GM23338 (cell line): Measurements from ENCODE around the gene MYO3B. TPM values are rescaled to one million over a fixed set of nuclear protein-coding genes. Genes with fewer than 3 reads are reported as not detected.

Source experiments
- ATAC-seq: fragments of 200-7000 bp; cut with Tn5 transposase; 3 replicates; pipeline ENCODE4 v1.9.1; 2020
- DNase-seq: peaks from one replicate; pipeline ENCODE4 v3.0.0-alpha.2; 2015; ENCODE audit warnings: low spot score
- H2AFZ ChIP-seq: fragments of 200-600 bp; sonication (generic); 2 replicates; pipeline ENCODE4 v1.8.0; 2016; ENCODE audit warnings: antibody characterized with exemption, mild to moderate bottlenecking, moderate library complexity
- H3F3A ChIP-seq: fragments of 200-600 bp; sonication (generic); replicated peaks from 2 replicates; pipeline ENCODE4 v1.8.0; 2017; ENCODE audit warnings: antibody characterized with exemption, mixed run types, low read depth
- H3K27ac ChIP-seq: fragments of 200-600 bp; sonication (generic); 2 replicates; pipeline ENCODE4 v1.6.1; 2016; ENCODE audit warnings: low read depth
- H3K27me3 ChIP-seq: fragments of 200-600 bp; sonication (generic); 2 replicates; pipeline ENCODE4 v1.8.0; 2016; ENCODE audit warnings: mild to moderate bottlenecking, mixed run types, moderate library complexity; ENCODE audit not compliant: insufficient read depth
- H3K36me3 ChIP-seq: fragments of 200-600 bp; sonication (generic); 2 replicates; pipeline ENCODE4 v1.8.0; 2016; ENCODE audit warnings: mild to moderate bottlenecking; ENCODE audit not compliant: insufficient read depth
- H3K4me1 ChIP-seq: fragments of 200-600 bp; sonication (generic); 2 replicates; pipeline ENCODE4 v1.8.0; 2016; ENCODE audit warnings: mild to moderate bottlenecking, moderate library complexity; ENCODE audit not compliant: insufficient read depth
- H3K4me2 ChIP-seq: fragments of 200-600 bp; sonication (generic); 2 replicates; pipeline ENCODE4 v1.7.1; 2017; ENCODE audit warnings: mixed run types
- H3K4me3 ChIP-seq: fragments of 200-600 bp; sonication (generic); 2 replicates; pipeline ENCODE4 v1.6.1; 2016; ENCODE audit warnings: mixed run types
- H3K79me2 ChIP-seq: fragments of 200-600 bp; sonication (generic); replicated peaks from 2 replicates; pipeline ENCODE4 v1.8.0; 2017; ENCODE audit warnings: mild to moderate bottlenecking; ENCODE audit not compliant: insufficient read depth
- H3K9me2 ChIP-seq: fragments of 200-600 bp; sonication (generic); 2 replicates; pipeline ENCODE4 v1.8.0; 2017; ENCODE audit not compliant: insufficient read depth
- H4K20me1 ChIP-seq: fragments of 200-600 bp; sonication (generic); replicated peaks from 2 replicates; pipeline ENCODE4 v1.8.0; 2017; ENCODE audit warnings: mild to moderate bottlenecking; ENCODE audit not compliant: insufficient read depth
- H3K27ac Mint-ChIP-seq: 2 replicates; pipeline ENCODE4 v1.8.0; 2020; ENCODE audit warnings: inconsistent platforms, mild to moderate bottlenecking, moderate library complexity, mixed read lengths
- H3K27me3 Mint-ChIP-seq: 3 replicates; pipeline ENCODE4 v1.8.0; 2022; ENCODE audit warnings: low read depth, mild to moderate bottlenecking, moderate library complexity, mixed read lengths, inconsistent platforms; ENCODE audit not compliant: insufficient read depth, poor library complexity
- H3K36me3 Mint-ChIP-seq: 3 replicates; pipeline ENCODE4 v1.8.0; 2021; ENCODE audit warnings: low read depth, mild to moderate bottlenecking, inconsistent platforms, moderate library complexity, mixed read lengths
- H3K4me1 Mint-ChIP-seq: 3 replicates; pipeline ENCODE4 v1.8.0; 2020; ENCODE audit warnings: mild to moderate bottlenecking, inconsistent platforms, mixed read lengths
- H3K4me3 Mint-ChIP-seq: 3 replicates; pipeline ENCODE4 v1.8.0; 2021; ENCODE audit warnings: moderate library complexity, mild to moderate bottlenecking, inconsistent platforms, mixed read lengths
- H3K9me3 Mint-ChIP-seq: 3 replicates; pipeline ENCODE4 v1.8.0; 2020; ENCODE audit warnings: moderate library complexity, mild to moderate bottlenecking, inconsistent platforms, mixed read lengths
- CREB1 ChIP-seq: fragments of 250-450 bp; sonication (Bioruptor Pico); IDR thresholded peaks from 2 replicates; pipeline ENCODE4 v1.5.0; 2020; ENCODE audit warnings: low read depth, mild to moderate bottlenecking, moderate library complexity
- EZH2 ChIP-seq: fragments of 200-600 bp; sonication (generic); IDR thresholded peaks from one replicate; pipeline ENCODE4 v1.8.0; 2017; ENCODE audit warnings: antibody characterized with exemption, mild to moderate bottlenecking, low read depth; ENCODE audit not compliant: unreplicated experiment
- EZH2phosphoT487 ChIP-seq: fragments of 200-600 bp; sonication (generic); IDR thresholded peaks from one replicate; pipeline ENCODE4 v1.8.1; 2018; ENCODE audit warnings: antibody characterized with exemption; ENCODE audit not compliant: unreplicated experiment
- JUNB ChIP-seq: IDR thresholded peaks from one replicate; pipeline ENCODE4 v1.6.1; 2016; ENCODE audit warnings: antibody characterized with exemption; ENCODE audit not compliant: unreplicated experiment
- NANOG ChIP-seq: IDR thresholded peaks from 2 replicates; pipeline ENCODE4 v1.6.1; 2016; ENCODE audit warnings: antibody characterized with exemption, borderline replicate concordance
- POLR2AphosphoS5 ChIP-seq: IDR thresholded peaks from 2 replicates; pipeline ENCODE4 v1.6.1; 2016; ENCODE audit warnings: antibody characterized with exemption, low read depth
- polyA plus RNA-seq: library from polyadenylated mRNA; unstranded; fragments of >200 nt; fragmentation: Nextera tagmentation; extraction: Ambion mirVana; gene quantifications from 2 replicates; pipeline ENCODE4 v1.2.1, GENCODE V29; 2016
- total RNA-seq: library from RNA; depleted of rRNA; stranded (reverse); fragments of >200 nt; shearing (Covaris generic); gene quantifications from 2 replicates; pipeline ENCODE4 v1.2.3, GENCODE V29; 2014
- TF ChIP-seq, protein P1 (sequence below), 2 experiments: fragments of 200-600 bp in 1 of 2; sonication (generic) in 1 of 2; conservative IDR thresholded peaks; 2 replicates each; pipeline versions ENCODE4 v1.5.1 to v1.6.1; 2016 to 2017; ENCODE audit warnings: antibody characterized with exemption in 2 of 2, low read depth in 2 of 2, mild to moderate bottlenecking in 2 of 2, moderate library complexity in 1 of 2

The MYO3B gene
- total and polyA plus RNA-seq, 2 experiments from 2014 or later: 0.42 TPM; not detected in 1

GRCh38 chr2:170322140-170322766, 144.3 kb downstream of the MYO3B start:
- Mint-ChIP-seq H3K9me3 (peaks cover 26% of the 10 kb centered on the region), H3K4me1 (peaks cover 6% of the 10 kb centered on the region), H3K27me3 (peaks cover 4% of the 10 kb centered on the region), H3K27ac (no peak overlapping the region), H3K36me3 (peaks cover 25% of the 10 kb centered on the region; the same call in 2 of the 3 replicates), H3K4me3 (no peak overlapping the region)
- no peaks in the 10 kb centered on the region for H4K20me1 ChIP-seq
- no peak overlapping the region for H3K27ac ChIP-seq
- no peaks in the 10 kb centered on the region; the same call in none of the 2 replicates for H3K4me1 ChIP-seq
- 0 out of 2 replicates have a peak, but pooled peaks cover 4% of the 10 kb centered on the region for H3K9me2 ChIP-seq
- H3K4me3 ChIP-seq: no peak overlapping the region
- no peaks in the 10 kb centered on the region for H3K79me2 ChIP-seq
- no peaks in the 10 kb centered on the region for H3F3A ChIP-seq
- no peak overlapping the region for H3K4me2 ChIP-seq
- ATAC-seq: no peak
- TF ChIP-seq, protein P1, sequence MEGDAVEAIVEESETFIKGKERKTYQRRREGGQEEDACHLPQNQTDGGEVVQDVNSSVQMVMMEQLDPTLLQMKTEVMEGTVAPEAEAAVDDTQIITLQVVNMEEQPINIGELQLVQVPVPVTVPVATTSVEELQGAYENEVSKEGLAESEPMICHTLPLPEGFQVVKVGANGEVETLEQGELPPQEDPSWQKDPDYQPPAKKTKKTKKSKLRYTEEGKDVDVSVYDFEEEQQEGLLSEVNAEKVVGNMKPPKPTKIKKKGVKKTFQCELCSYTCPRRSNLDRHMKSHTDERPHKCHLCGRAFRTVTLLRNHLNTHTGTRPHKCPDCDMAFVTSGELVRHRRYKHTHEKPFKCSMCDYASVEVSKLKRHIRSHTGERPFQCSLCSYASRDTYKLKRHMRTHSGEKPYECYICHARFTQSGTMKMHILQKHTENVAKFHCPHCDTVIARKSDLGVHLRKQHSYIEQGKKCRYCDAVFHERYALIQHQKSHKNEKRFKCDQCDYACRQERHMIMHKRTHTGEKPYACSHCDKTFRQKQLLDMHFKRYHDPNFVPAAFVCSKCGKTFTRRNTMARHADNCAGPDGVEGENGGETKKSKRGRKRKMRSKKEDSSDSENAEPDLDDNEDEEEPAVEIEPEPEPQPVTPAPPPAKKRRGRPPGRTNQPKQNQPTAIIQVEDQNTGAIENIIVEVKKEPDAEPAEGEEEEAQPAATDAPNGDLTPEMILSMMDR (conservative IDR thresholded peaks at IDR 0.05; ENCODE audit: low read depth in 2 of 2): no peak
- TF ChIP-seq EZH2phosphoT487: no peak
- TF ChIP-seq POLR2AphosphoS5: no peak
- no peak for TF ChIP-seq JUNB
- no peak overlapping the region for H2AFZ ChIP-seq
- H3K36me3 ChIP-seq: no peaks in the 10 kb centered on the region; the same call in 1 of the 2 replicates
- H3K27me3 ChIP-seq: no peaks in the 10 kb centered on the region
- DNase-seq: no peak

DNA sequence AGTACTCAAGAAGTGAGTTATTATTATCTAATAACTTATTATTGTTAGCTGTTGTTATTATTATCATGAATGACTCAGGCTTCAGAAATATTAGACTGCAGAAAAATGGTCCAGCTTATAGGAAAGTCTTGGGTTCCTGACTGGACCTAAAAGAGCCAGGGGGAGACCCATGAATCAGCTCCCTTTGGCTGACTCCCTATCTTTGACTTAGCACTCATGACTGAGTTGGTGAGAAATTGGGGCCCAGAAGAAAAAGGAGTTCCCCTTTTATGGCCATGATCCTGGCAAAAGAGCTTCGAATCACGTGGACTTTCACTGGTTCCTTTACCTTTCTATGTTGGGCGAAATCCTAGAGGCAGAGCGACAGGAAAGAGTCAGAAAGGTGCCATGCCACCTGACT, 145.8 kb downstream of the MYO3B start:
- Histone ChIP-seq H3K4me1 (no peaks in the 10 kb centered on the region; the same call in none of the 2 replicates), H3K36me3 (no peaks in the 10 kb centered on the region; the same call in 1 of the 2 replicates), H3K27me3 (no peaks in the 10 kb centered on the region), H3K9me2 (0 out of 2 replicates have a peak, but pooled peaks cover 3% of the 10 kb centered on the region), H3F3A (no peaks in the 10 kb centered on the region), H3K4me2 (no peak overlapping the region), H3K79me2 (no peaks in the 10 kb centered on the region), H4K20me1 (no peaks in the 10 kb centered on the region), H3K27ac (no peak overlapping the region), H2AFZ (peak overlapping the region; percentile 64; the same call in 1 of the 2 replicates), H3K4me3 (no peak overlapping the region)
- no peak for ATAC-seq
- H3K4me3 Mint-ChIP-seq: no peak overlapping the region
- DNase-seq: no peak
- H3K27me3 Mint-ChIP-seq: peaks cover 4% of the 10 kb centered on the region
- H3K36me3 Mint-ChIP-seq: peaks cover 20% of the 10 kb centered on the region; the same call in 2 of the 3 replicates
- H3K9me3 Mint-ChIP-seq: peaks cover 21% of the 10 kb centered on the region
- TF ChIP-seq JUNB: no peak
- TF ChIP-seq CREB1 (CRISPR knock-in tag): no peak
- TF ChIP-seq, protein P1 (conservative IDR thresholded peaks at IDR 0.05; ENCODE audit: low read depth in 2 of 2): no peak
- no peak for TF ChIP-seq NANOG
- no peak for TF ChIP-seq EZH2
- H3K4me1 Mint-ChIP-seq: peaks cover 6% of the 10 kb centered on the region
- no peak overlapping the region for H3K27ac Mint-ChIP-seq
